Measurements from ENCODE around the gene DMGDH.
A peak's percentile ranks its signal among the peaks of the same experiment; 100 is the strongest.
"Not testable (repeated sequence)": the region's sequence is repeated elsewhere in the genome, so short reads cannot be mapped to it uniquely, and the experiment has no call there.

The DMGDH gene

GRCh38 chr5:79008362-79008761 lies 61.1 kb downstream of the DMGDH start:
- DNase-seq, result no peak

GRCh38 chr5:79007872-79008271 lies 61.6 kb downstream of the DMGDH start:
- DNase-seq, result no peak

- DNase-seq, result no peak
Observed at GRCh38 chr5:79005936-79006631, 63.4 kb downstream of the DMGDH start.

GRCh38 chr5:79005151-79005550 lies 64.3 kb downstream of the DMGDH start:
- no peak for DNase-seq

GRCh38 chr5:79002374-79002773 lies 67.1 kb downstream of the DMGDH start:
- DNase-seq, result no peak

GRCh38 chr5:79001471-79001870 lies 68.0 kb downstream of the DMGDH start:
- no peak for DNase-seq

GRCh38 chr5:78997090-78997489 lies 72.4 kb downstream of the DMGDH start:
- DNase-seq, result no peak

GRCh38 chr5:78995521-78996007 lies 73.9 kb downstream of the DMGDH start:
- DNase-seq, result no peak

- no peak for DNase-seq
Observed at GRCh38 chr5:78993165-78993564, 76.3 kb downstream of the DMGDH start.

GRCh38 chr5:78992146-78992545 lies 77.3 kb downstream of the DMGDH start:
- no peak for DNase-seq

GRCh38 chr5:78989080-78989479 lies 80.4 kb downstream of the DMGDH start:
- no peak for DNase-seq

- peak; percentile 46 for DNase-seq
Observed at GRCh38 chr5:78985725-78986223, 83.7 kb downstream of the DMGDH start.

- DNase-seq, result no peak
Observed at GRCh38 chr5:78985116-78985724, 84.3 kb downstream of the DMGDH start, which contains the start of gene ARSB. ARSB (minus strand) TSS chr5:78985310; CDS start chr5:78985248, 62 bp downstream.

- peak; percentile 92 for DNase-seq
Observed at GRCh38 chr5:78984439-78985115, 84.9 kb downstream of the DMGDH start.

GRCh38 chr5:78983601-78984438 lies 85.7 kb downstream of the DMGDH start:
- DNase-seq, result no peak

GRCh38 chr5:78983194-78983593 lies 86.3 kb downstream of the DMGDH start:
- DNase-seq, result not testable (repeated sequence)

- no peak for DNase-seq
Observed at GRCh38 chr5:78979909-78980308, 89.6 kb downstream of the DMGDH start.

- no peak for DNase-seq
Observed at GRCh38 chr5:78979117-78979742, 90.2 kb downstream of the DMGDH start.

GRCh38 chr5:78975035-78975434 lies 94.4 kb downstream of the DMGDH start:
- no peak for DNase-seq

- DNase-seq, result no peak
Observed at GRCh38 chr5:78974601-78975000, 94.9 kb downstream of the DMGDH start.

GRCh38 chr5:78974011-78974410 lies 95.5 kb downstream of the DMGDH start:
- no peak for DNase-seq

All from right forelimb (tissue), 1 donor.